ENCODE measurements around the gene SRC. TPM values are rescaled to one million over a fixed set of nuclear protein-coding genes. Genes with fewer than 3 reads are reported as not detected.

Gene SRC
- total RNA-seq, 6 experiments from 2014 or later = 22.0 to 35.6 (median 24.6) TPM

DNA sequence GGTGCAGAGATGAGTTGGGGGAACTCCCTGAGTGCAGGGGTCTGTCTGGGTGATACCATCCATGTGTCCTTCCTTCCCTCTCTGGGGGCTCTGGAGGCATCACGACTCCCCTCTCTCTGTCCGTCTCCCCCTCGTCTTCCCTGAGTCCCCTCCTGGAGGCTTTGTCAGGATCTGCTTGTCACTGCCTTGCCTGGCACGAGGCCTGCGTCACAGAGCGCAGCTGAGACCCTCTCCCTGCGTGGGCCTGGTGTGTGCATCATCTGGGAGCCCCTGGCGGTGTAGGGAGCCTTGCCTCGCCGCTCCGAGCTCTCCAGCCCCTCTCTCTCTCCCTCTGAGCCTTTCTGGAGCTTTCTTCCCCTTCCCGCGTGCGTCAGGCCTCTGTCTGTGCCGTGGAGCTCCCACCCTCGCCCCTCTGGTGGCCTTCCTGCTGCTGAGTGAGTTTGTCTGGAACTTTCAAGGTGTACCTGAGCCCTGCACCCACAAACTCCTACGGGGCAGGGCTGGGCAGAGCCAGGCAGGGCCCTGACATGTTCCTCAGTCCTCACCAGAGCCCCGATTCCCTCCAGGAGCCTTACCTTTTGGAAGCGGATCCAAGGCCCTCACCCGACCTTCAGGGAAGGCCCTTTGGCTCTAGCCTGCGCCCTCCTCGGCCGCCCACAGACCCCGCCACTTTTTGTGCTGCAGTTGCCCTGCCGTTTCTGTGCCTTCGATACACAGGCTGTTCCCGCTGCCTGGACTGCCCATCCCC, 70.3 kb downstream of the SRC start:
- Mint-ChIP-seq H3K27ac (no peak overlapping the region), H3K4me3 (no peak overlapping the region)
- no peak for DNase-seq

DNA sequence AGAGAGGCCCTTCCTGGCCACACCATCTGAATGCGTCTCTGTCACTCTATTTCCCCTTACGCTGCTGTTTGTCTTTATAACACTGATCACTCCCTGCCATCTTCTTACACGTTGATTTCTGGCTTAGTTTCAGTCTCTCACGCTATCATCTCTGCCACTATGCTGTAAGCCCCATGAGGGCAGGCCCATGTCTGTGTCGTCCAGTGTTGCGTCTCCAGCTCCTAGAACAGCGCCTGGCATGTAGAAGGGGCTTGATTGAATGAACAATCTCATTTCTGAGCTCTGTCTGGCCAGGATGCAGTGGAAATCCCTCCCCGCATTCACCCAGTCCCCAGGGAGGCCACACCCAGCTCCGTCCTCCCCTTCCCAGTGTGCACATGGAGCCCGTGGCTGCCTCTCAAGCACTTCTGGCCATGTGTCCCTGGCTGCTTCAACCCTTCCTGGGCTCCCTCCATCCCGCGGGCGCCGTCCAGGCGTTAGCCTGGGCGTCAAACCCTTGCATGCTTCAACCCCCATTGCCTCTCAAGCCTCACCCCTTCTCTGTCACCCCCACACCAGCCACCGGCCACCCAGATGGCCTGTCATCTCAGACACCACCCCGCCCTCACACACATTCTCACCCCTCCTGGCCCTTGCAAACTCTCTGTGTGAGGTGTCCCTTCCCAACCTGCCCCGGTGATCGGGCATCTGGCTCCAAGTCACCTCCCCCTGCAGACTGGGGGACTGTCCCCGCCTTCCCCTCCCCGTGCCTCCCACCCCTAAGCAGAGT, 71.1 kb downstream of the SRC start:
- DNase-seq = no peak
- Mint-ChIP-seq H3K27ac (no peak overlapping the region), H3K4me1 (ENCODE audit: low read depth) (no peaks in the 10 kb centered on the region), H3K27me3 (ENCODE audit: insufficient read depth) (peaks cover 21% of the 10 kb centered on the region), H3K4me3 (no peak overlapping the region), H3K36me3 (ENCODE audit: low read depth) (no peaks in the 10 kb centered on the region), H3K9me3 (no peaks in the 10 kb centered on the region)
- TF ChIP-seq, protein P1, sequence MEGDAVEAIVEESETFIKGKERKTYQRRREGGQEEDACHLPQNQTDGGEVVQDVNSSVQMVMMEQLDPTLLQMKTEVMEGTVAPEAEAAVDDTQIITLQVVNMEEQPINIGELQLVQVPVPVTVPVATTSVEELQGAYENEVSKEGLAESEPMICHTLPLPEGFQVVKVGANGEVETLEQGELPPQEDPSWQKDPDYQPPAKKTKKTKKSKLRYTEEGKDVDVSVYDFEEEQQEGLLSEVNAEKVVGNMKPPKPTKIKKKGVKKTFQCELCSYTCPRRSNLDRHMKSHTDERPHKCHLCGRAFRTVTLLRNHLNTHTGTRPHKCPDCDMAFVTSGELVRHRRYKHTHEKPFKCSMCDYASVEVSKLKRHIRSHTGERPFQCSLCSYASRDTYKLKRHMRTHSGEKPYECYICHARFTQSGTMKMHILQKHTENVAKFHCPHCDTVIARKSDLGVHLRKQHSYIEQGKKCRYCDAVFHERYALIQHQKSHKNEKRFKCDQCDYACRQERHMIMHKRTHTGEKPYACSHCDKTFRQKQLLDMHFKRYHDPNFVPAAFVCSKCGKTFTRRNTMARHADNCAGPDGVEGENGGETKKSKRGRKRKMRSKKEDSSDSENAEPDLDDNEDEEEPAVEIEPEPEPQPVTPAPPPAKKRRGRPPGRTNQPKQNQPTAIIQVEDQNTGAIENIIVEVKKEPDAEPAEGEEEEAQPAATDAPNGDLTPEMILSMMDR (IDR thresholded peaks at IDR 0.05) = no peak

More for the DNA sequence above, 70.3 kb downstream of the SRC start:
- Mint-ChIP-seq H3K9me3 (no peaks in the 10 kb centered on the region), H3K4me1 (ENCODE audit: low read depth) (no peaks in the 10 kb centered on the region), H3K27me3 (ENCODE audit: insufficient read depth) (peaks cover 15% of the 10 kb centered on the region), H3K36me3 (ENCODE audit: low read depth) (no peaks in the 10 kb centered on the region)
- TF ChIP-seq, protein P1 (IDR thresholded peaks at IDR 0.05) = no peak

DNA sequence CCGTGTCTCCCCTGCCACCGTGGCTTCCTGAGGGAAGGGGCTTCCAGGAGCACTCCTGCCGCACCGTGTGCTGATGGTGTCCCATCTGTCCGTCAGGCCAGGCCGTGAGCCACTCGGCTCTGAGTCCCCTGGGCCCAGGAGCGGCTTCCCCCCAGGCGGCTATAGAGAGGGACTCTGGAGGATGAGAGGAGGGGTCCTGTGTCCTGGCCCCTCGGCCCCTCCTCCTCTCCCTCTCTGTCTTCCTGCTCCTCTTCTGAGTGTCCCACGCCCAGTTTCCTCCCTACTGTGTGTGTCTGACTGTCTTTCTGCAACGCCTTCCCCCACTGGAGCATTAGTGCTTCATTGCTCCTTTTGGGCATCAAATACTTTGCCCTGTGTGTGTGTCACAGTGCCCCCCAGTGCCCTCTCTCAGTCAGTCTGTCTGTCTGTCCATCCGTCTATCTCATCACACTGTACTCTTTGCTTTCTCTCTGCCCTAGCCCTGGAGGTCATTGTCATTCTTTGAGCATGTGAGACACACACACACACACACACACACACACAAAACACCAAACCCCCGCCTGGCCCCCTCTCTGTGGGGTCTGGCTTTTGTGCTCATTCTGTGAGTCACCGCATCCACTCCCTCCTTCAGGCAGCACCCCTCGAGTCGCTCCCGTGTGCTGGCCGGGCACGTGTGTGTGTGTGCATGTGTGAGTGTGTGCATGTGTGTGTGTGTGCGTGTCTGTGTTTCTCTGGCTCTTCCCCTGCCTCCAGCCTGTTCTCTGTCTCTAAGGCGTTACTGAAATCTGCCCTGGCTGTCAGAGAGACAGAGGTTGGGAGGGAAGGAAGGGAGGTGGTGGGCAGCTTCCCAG, 71.9 kb downstream of the SRC start:
- no peak overlapping the region for H3K27ac Mint-ChIP-seq
- H3K4me3 Mint-ChIP-seq = no peak overlapping the region
- peaks cover 27% of the 10 kb centered on the region for H3K27me3 Mint-ChIP-seq (ENCODE audit: insufficient read depth)
- no peaks in the 10 kb centered on the region for H3K36me3 Mint-ChIP-seq (ENCODE audit: low read depth)
- TF ChIP-seq, protein P1 (IDR thresholded peaks at IDR 0.05) = no peak; the same call in 1 of the 2 replicates
- DNase-seq = no peak
- no peaks in the 10 kb centered on the region for H3K9me3 Mint-ChIP-seq
- H3K4me1 Mint-ChIP-seq (ENCODE audit: low read depth) = no peaks in the 10 kb centered on the region

DNA sequence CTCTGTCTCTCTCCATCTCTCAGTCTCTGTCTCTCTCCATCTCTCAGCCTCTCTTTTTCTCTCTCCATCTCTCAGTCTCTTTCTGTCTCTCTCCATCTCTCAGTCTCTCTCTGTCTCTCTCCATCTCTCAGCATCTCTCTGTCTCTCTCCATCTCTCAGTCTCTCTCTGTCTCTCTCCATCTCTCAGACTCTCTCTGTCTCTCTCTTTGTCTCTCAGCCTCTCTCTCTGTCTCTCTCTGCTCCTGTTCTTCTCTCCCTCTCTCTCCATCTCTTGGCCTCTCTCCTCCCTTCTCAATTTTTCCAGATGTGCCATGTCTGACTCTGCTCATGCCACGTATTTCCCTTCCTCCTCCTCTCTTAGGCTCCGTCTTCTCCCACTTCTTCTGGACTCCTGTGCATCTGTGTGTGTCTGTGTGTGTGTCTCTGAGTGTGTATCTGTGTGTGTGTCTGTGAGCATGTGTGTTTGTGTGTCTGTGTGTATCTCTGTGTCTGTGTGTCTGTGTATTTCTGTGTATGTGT, 72.7 kb downstream of the SRC start:
- Mint-ChIP-seq H3K4me3 (no peak overlapping the region), H3K27ac (no peak overlapping the region), H3K4me1 (ENCODE audit: low read depth) (no peaks in the 10 kb centered on the region), H3K27me3 (ENCODE audit: insufficient read depth) (peaks cover 28% of the 10 kb centered on the region), H3K36me3 (ENCODE audit: low read depth) (no peaks in the 10 kb centered on the region), H3K9me3 (no peaks in the 10 kb centered on the region)
- no peak for DNase-seq
- TF ChIP-seq, protein P1 (IDR thresholded peaks at IDR 0.05) = no peak

DNA sequence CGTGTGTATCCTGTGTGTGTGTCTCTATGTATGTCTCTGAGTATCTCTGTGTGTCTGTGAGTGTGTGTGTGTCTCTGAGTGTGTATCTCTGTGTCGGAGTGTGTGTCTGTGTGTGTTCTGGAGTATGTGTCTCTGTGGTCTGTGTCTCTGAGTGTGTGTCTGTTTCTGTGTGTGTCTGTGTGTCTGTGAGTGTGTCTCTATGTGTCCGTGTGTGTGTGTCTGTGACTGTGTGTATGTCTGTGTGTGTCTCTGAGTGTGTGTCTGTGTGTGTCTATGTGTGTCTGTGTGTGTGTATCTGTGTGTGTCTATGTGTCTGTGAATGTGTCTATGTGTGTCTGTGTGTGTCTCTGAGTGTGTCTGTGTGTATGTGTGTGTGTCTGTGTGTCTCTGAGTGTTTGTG, 73.4 kb downstream of the SRC start:
- no peaks in the 10 kb centered on the region for H3K4me1 Mint-ChIP-seq (ENCODE audit: low read depth)
- TF ChIP-seq, protein P1 (IDR thresholded peaks at IDR 0.05) = no peak
- peaks cover 34% of the 10 kb centered on the region for H3K27me3 Mint-ChIP-seq (ENCODE audit: insufficient read depth)
- no peaks in the 10 kb centered on the region for H3K36me3 Mint-ChIP-seq (ENCODE audit: low read depth)
- no peak overlapping the region for H3K27ac Mint-ChIP-seq
- no peak overlapping the region for H3K4me3 Mint-ChIP-seq
- no peaks in the 10 kb centered on the region for H3K9me3 Mint-ChIP-seq
- DNase-seq = no peak
